T-helper 2 cell (primary cell): Measurements from ENCODE around the gene GLB1L.
A peak's percentile ranks its signal among the peaks of the same experiment; 100 is the strongest.
"Not testable (repeated sequence)": the region's sequence is repeated elsewhere in the genome, so short reads cannot be mapped to it uniquely, and the experiment has no call there.

Experiments used
- DNase-seq, 5 experiments: peaks; one replicate each; pipeline versions ENCODE4 v3.0.0 to v3.0.0-alpha.2; 2012 to 2022
- total RNA-seq, 2 donors: gene quantifications; one replicate each; lab custom pipeline; 2026; lab: John Stamatoyannopoulos, UW

GLB1L gene
- total RNA-seq: 1.5 to 1.9 reads per million in 2 donors

DNA sequence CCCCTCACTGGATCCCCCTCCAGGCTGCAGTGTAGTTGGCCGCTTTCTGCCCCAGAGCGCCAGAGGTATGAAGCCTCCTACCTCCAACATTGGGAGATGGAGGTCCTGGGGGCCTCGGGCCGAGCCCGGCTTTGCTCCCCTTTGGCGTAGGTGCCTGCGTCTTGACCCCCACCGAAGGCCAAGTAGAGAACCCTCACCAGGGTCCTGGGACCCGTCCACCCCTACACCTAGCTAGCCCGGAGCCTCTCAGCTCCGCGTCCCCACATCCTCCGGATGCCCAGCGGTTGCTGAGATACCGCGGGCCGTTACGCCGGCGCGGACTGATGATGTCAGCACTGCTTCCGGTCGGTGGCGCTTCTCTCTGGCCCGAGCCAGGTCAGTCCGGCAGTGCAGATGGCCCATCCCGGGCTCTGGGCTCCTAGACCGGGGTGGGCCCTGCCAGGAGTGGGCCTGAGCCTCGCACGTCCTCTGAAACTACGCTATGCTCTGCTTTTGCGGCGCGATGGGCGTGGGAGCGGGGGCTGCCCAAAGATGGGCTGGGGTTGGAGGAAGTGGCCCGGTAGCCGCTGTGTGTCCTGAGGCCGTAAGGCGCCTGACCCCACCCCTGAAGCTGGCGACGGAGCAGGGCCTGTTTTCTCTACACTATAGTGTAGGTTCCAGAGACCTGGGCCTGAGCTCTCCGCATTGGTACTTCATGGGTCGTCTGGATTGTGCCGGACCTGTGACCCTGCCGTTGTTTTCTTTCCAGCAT lies at the start of gene GLB1L, which contains the start of gene STK16:
TSS of gene GLB1L (minus strand) at position 297 of the 751 bp plus-strand sequence. CDS start 1,871 bp downstream, outside the sequence.
TSS of gene STK16 (plus strand) at position 332 of the 751 bp plus-strand sequence. CDS start 521 bp downstream, outside the sequence.
- DNase-seq: peak; percentile 65 to 94 (median 79)

DNA sequence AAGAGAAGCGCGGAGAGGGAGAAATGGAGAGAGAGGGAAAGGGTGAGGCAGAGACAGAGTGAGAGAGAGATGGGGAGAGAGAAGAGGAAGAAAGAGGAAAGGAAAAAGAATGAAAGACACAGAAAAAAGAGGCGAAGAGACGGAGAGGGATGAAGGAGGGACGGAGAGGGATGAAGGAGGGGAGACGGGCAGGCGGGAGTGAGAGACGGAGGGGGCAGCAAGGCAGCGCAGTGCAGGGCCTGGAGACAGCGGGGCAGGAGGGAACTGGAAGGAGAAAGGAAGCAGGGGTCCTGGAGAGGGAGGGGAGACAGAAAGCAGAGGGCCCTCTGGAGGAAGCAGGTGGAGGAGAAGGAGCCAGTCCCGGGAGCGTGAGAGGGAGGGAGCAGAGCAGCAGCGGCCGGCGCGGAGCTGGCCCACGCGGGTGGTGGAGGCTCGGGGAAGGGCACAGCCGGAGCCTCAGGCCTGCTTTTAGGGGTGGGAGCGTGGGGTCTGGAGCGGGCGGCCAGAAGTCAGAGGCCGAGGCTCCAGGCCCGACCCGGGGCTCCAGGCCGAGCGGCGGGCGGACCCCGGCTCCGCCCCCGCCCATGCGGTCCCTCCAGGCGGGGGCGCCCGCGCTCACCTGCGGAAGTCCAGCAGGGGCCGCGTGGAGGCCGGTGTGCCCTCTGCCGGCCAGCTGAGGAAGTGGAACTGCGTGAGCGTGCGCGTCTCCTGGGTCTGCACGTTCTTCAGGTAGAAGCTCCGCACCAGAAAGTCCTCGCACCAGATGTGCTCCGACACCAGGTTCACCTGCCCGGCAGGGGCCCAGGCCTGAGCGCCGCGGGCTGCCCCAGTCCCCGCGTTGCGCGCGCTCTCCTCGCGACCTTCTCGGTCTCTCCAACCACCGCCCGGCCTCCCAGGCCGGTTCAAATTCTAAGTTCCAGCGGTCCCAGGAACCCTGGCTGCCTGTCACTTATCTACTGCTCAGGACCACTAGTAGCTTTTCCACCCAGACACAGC lies 49.4 kb upstream of the GLB1L start:
- peak; percentile 82 to 89 (median 84) for DNase-seq

DNA sequence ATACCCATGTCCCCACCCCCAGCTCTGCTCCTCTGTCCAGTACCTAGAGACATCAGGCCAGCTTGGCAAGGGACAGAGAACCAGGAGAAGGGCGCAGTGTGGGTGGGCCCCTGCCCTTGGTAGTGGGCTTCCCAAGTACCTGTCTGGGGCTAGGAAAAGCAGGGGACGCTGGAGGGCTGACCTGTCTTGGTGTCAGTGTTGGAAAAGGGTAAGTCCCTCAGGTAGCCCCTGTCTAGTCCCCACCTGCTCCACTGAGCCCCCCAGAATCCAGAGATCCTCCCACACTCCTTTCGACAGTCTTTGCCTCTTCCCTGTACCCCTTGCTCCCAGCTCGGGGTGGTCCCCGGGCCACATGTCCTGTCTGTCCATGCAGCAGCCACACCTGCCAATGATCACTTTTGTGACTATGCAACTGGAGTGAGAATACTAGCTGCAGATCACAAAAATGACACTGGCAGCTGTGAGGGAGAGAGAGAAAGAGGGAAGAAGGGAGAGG lies 48.5 kb upstream of the GLB1L start:
- no peak for DNase-seq

GRCh38 chr2:219292616-219293015 lies 47.4 kb upstream of the GLB1L start:
- no peak for DNase-seq

DNA sequence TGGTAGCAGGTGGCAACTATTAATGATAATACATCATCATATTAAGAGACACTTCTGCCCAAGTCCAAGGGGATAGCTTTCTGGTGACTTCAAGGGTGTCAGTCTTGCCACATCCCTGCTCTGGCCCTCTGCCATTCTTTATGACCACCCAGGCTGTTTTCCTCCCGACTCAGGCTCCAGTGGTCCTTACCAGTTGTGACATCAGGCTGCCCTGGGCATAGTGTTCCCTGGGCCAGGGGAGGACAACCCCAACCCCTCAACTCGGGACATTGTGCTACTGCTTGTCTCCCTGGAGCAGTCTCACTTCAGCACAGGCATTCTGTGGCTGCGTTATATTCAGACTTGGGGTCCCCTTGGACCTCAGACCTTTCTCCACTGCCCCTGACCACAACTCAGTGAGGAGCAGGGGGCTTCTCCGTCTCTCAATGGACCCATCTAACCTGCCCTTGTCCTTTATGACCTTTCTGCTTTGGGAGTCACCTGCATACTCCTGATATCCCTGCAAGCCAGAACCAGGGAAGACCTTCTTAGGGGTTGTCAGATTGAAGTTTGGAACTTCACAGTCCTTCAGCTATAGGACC lies 46.8 kb upstream of the GLB1L start:
- DNase-seq: no peak

- DNase-seq: no peak
These were observed 46.1 kb upstream of the GLB1L start for GRCh38 chr2:219291394-219291793.

GRCh38 chr2:219290381-219291171 lies 45.3 kb upstream of the GLB1L start:
- DNase-seq: no peak

- DNase-seq: no peak
These were observed 44.5 kb upstream of the GLB1L start for GRCh38 chr2:219289537-219290361.

DNA sequence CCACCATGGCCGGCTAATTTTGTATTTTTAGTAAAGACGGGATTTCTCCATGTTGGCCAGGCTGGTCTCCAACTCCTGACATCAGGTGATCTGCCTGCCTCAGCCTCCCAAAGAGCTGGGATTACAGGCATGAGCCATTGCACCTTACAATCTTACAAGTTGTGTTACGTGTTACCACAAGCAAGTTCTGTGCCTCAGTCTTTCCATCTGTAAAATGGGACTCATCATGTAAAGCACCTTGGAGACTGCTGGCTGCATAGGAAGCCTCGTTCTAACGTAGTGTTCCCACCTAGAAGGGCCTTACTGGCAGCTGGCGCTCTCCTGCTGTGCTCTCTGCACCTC lies 43.9 kb upstream of the GLB1L start:
- DNase-seq: no peak

DNA sequence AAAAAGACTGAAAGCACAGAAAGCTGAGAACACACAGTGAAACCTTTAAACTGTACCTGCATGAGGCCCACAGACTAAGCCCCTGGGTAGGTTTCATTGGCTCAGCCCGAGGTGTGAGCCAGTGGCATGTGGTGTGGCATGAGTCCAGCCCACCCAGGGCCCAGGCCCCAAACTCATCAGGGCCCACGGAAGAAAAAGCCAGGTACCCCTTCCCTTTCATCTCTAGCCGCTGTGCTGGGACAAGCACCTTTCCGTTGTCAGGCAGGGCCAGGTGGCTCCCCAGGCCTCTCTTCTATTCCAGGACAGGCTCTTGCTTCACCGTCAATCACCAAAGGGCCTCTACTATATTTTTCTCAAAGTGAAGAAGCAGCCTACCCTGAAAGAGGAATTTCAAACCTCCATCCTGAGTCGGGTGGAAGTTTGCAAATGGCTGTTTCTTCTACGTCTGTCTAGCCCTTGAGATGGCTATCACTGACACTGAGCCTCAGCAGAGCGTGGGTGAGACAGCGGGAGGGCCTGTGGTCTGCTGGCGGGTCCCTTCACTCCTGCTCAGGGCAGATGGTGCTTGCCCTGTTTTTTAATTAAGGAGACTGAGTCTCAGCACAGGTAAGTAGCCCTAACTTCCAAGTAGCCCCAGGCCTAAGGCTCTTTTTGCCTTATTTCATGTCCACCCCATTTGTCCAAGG lies 42.5 kb upstream of the GLB1L start:
- DNase-seq: no peak

- DNase-seq: not testable (repeated sequence)
These were observed 41.8 kb upstream of the GLB1L start for GRCh38 chr2:219287116-219287440.

GRCh38 chr2:219286436-219287115 lies 41.3 kb upstream of the GLB1L start:
- no peak for DNase-seq

- DNase-seq: no peak
These were observed 40.7 kb upstream of the GLB1L start for GRCh38 chr2:219285894-219286425.

DNA sequence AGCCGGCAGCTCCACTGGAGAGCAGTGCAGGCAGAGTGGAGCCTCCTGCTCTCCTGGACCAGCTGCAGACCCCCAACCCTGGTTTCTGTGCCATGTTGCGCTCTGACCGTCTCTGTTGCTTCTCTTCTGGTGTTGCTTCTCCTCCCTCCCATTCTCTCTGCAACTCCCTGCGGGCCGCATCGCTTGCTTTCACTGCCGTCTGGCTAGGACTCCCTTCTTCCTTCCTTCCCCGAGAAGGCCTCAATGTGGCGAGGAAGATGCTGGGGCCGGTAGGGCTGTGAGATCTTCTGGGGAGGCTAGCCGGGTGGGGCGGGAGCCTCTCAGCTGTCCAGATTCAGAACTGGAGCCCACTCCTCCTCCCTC lies 40.1 kb upstream of the GLB1L start:
- DNase-seq: no peak

- DNase-seq: no peak
These were observed 39.5 kb upstream of the GLB1L start for GRCh38 chr2:219284501-219285372.

DNA sequence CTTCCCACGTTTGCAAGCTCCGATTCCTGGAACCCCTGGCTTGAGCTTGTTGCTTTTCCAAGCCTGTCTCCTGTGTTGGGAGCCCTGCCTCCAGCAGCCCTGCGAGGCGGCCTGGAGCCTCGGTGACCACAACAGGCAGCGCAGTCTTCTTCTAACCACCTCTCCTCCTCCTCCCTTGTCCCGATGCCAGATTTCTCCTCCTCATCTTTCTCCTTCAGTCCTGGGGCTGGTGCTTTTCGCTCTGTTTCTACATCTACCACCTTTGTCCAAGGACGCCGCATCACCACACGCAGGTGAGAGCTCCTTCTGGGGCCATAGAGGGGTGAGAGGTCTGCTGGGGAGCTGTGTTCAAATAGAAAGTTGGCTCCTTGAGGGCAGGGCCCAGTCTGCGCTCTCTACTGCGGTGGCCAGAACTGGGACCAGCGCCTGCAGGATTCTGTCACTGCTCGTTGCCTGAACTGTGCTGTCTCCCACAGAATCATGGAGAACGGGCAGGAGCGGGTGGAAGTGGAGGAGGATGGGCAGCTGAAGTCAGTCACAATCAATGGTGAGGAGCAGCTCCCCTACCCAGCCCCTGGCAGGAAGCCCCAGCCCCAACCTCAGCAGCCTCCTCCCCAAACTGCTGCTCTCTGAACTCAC lies 37.8 kb upstream of the GLB1L start:
- no peak for DNase-seq

GRCh38 chr2:219282375-219282774 lies 37.1 kb upstream of the GLB1L start:
- DNase-seq: no peak

DNA sequence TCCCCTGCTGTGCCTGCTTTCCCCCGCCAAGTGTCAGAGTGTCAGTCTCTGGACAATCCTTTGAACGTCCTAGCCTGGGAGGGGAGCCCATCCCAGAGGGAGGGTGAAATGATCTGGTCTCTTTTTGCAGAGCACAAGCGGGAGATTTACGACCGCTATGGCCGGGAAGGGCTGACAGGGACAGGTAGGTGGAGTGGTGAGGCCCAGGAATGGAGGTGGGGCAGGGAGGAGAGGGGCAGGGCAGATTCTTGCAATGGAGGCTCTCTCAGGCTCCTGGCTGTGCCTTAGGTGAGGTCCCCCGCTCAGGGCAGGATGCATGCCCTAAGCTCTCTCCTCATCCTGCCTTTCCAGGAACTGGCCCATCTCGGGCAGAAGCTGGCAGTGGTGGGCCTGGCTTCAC lies 36.3 kb upstream of the GLB1L start:
- DNase-seq: no peak
